NCI-H2227 treated with DMSO at 0.1 percent for 48 hours (cell line): ENCODE results near the gene ACIN1.

Experiments
- DNase-seq: peaks from one replicate; lab custom pipeline; 2025; lab: John Stamatoyannopoulos, UW

Gene ACIN1

GRCh38 chr14:23057757-23058653 is 36.9 kb downstream of the ACIN1 start:
- DNase-seq: no peak

GRCh38 chr14:23056956-23057756 is 37.8 kb downstream of the ACIN1 start, which contains the start of gene CDH24:
CDH24 (minus strand) TSS chr14:23057520; CDS start chr14:23055733, 1,787 bp downstream.
- no peak for DNase-seq

GRCh38 chr14:23056145-23056955 is 38.6 kb downstream of the ACIN1 start:
- no peak for DNase-seq

GRCh38 chr14:23055621-23056144 is 39.3 kb downstream of the ACIN1 start:
- DNase-seq: no peak

- no peak for DNase-seq
These were observed 39.8 kb downstream of the ACIN1 start for GRCh38 chr14:23055147-23055550.

- no peak for DNase-seq
These were observed 40.7 kb downstream of the ACIN1 start for GRCh38 chr14:23054000-23054811.

- DNase-seq: no peak
These were observed 41.5 kb downstream of the ACIN1 start for GRCh38 chr14:23053426-23053825.

- DNase-seq: no peak
These were observed 42.3 kb downstream of the ACIN1 start for GRCh38 chr14:23052671-23053070.

- DNase-seq: no peak
These were observed 42.7 kb downstream of the ACIN1 start for GRCh38 chr14:23052182-23052623.

GRCh38 chr14:23051141-23052057 is 43.5 kb downstream of the ACIN1 start:
- DNase-seq: no peak

- no peak for DNase-seq
These were observed 45.9 kb downstream of the ACIN1 start for GRCh38 chr14:23049011-23049410.

- no peak for DNase-seq
These were observed 46.9 kb downstream of the ACIN1 start for GRCh38 chr14:23047751-23048693.

GRCh38 chr14:23047034-23047634 is 47.8 kb downstream of the ACIN1 start:
- no peak for DNase-seq

GRCh38 chr14:23045419-23046357 is 49.2 kb downstream of the ACIN1 start:
- DNase-seq: no peak

GRCh38 chr14:23044840-23045239 is 50.1 kb downstream of the ACIN1 start:
- DNase-seq: no peak

- no peak for DNase-seq
These were observed 51.2 kb downstream of the ACIN1 start for GRCh38 chr14:23043754-23044153.

GRCh38 chr14:23043145-23043544 is 51.8 kb downstream of the ACIN1 start:
- DNase-seq: no peak
